MM.1S (cell line): ENCODE results near the gene CALD1.
"Not testable (repeated sequence)": the region's sequence is repeated elsewhere in the genome, so short reads cannot be mapped to it uniquely, and the experiment has no call there.

Source experiments
- DNase-seq: peaks from one replicate; pipeline ENCODE4 v3.0.0-alpha.2; 2015
- H2AFZ ChIP-seq: fragments of 300-600 bp; sonication (generic); 2 replicates; pipeline ENCODE4 v1.6.0; 2016; ENCODE audit warnings: antibody characterized with exemption, low read length
- H3F3A ChIP-seq: fragments of 300-600 bp; sonication (generic); 2 replicates; pipeline ENCODE4 v1.6.1; 2016; ENCODE audit warnings: mild to moderate bottlenecking, antibody characterized with exemption, low read length, moderate library complexity, mixed read lengths; ENCODE audit not compliant: insufficient read depth
- H3K27ac ChIP-seq: fragments of 300-600 bp; sonication (generic); 2 replicates; pipeline ENCODE4 v1.5.1; 2016; ENCODE audit warnings: mild to moderate bottlenecking, low read length
- H3K27me3 ChIP-seq: fragments of 300-600 bp; sonication (generic); replicated peaks from 2 replicates; pipeline ENCODE4 v1.6.0; 2016; ENCODE audit warnings: low read length; ENCODE audit not compliant: insufficient read depth
- H3K36me3 ChIP-seq: fragments of 300-600 bp; sonication (generic); replicated peaks from 2 replicates; pipeline ENCODE4 v1.6.1; 2016; ENCODE audit warnings: mild to moderate bottlenecking, low read length, mixed read lengths; ENCODE audit not compliant: insufficient read depth
- H3K4me1 ChIP-seq: fragments of 300-600 bp; sonication (generic); 2 replicates; pipeline ENCODE4 v1.6.1; 2016; ENCODE audit warnings: low read length, mixed read lengths
- H3K4me2 ChIP-seq: fragments of 300-600 bp; sonication (generic); 2 replicates; pipeline ENCODE4 v1.6.0; 2016; ENCODE audit warnings: low read depth, low read length
- H3K4me3 ChIP-seq: fragments of 300-600 bp; sonication (generic); 2 replicates; pipeline ENCODE4 v1.5.1; 2016; ENCODE audit warnings: low read length, mixed read lengths
- H3K79me2 ChIP-seq: fragments of 300-600 bp; sonication (generic); 2 replicates; pipeline ENCODE4 v1.6.1; 2016; ENCODE audit warnings: mixed run types, low read length, mixed read lengths
- H3K9ac ChIP-seq: fragments of 300-600 bp; sonication (generic); 2 replicates; pipeline ENCODE4 v1.6.1; 2016; ENCODE audit warnings: low read length, mixed read lengths
- H3K9me2 ChIP-seq: fragments of 300-600 bp; sonication (generic); replicated peaks from 2 replicates; pipeline ENCODE4 v1.6.1; 2016; ENCODE audit warnings: mild to moderate bottlenecking, low read length, mixed read lengths; ENCODE audit not compliant: insufficient read depth
- H3K9me3 ChIP-seq: fragments of 300-600 bp; sonication (generic); replicated peaks from 2 replicates; pipeline ENCODE4 v1.6.1; 2016; ENCODE audit warnings: mild to moderate bottlenecking, low read length, mixed read lengths; ENCODE audit not compliant: insufficient read depth
- H4K20me1 ChIP-seq: fragments of 300-600 bp; sonication (generic); 2 replicates; pipeline ENCODE4 v1.6.1; 2016; ENCODE audit warnings: mild to moderate bottlenecking, low read length, moderate library complexity, mixed read lengths; ENCODE audit not compliant: insufficient read depth
- CTCF ChIP-seq: fragments of 300-600 bp; sonication (generic); IDR thresholded peaks from 2 replicates; pipeline ENCODE4 v1.5.1; 2016; ENCODE audit warnings: antibody characterized with exemption, low read length, mixed read lengths
- EZH2 ChIP-seq: fragments of 300-600 bp; sonication (generic); optimal IDR thresholded peaks from 2 replicates; pipeline ENCODE3; 2017; ENCODE audit warnings: low read depth, mild to moderate bottlenecking, antibody characterized with exemption, low read length, mixed read lengths
- EZH2phosphoT487 ChIP-seq: fragments of 300-600 bp; sonication (generic); IDR thresholded peaks from 2 replicates; pipeline ENCODE4 v1.6.1; 2018; ENCODE audit warnings: antibody characterized with exemption, low read length

CALD1 gene

GRCh38 chr7:134963036-134963435, 183.6 kb downstream of the CALD1 start:
- H3F3A ChIP-seq: no peaks in the 10 kb centered on the region
- H3K27ac ChIP-seq: no peak overlapping the region
- H2AFZ ChIP-seq: no peak overlapping the region
- H3K36me3 ChIP-seq: no peaks in the 10 kb centered on the region
- no peak for DNase-seq
- H3K9ac ChIP-seq: no peak overlapping the region
- no peaks in the 10 kb centered on the region for H3K9me3 ChIP-seq
- no peak overlapping the region for H3K4me2 ChIP-seq
- H3K9me2 ChIP-seq: no peaks in the 10 kb centered on the region
- H3K27me3 ChIP-seq: no peaks in the 10 kb centered on the region
- no peak for TF ChIP-seq EZH2phosphoT487
- no peak for TF ChIP-seq EZH2
- TF ChIP-seq CTCF: no peak
- H3K4me3 ChIP-seq: no peak overlapping the region
- no peaks in the 10 kb centered on the region for H3K4me1 ChIP-seq
- H3K79me2 ChIP-seq: no peaks in the 10 kb centered on the region
- H4K20me1 ChIP-seq: no peaks in the 10 kb centered on the region

DNA sequence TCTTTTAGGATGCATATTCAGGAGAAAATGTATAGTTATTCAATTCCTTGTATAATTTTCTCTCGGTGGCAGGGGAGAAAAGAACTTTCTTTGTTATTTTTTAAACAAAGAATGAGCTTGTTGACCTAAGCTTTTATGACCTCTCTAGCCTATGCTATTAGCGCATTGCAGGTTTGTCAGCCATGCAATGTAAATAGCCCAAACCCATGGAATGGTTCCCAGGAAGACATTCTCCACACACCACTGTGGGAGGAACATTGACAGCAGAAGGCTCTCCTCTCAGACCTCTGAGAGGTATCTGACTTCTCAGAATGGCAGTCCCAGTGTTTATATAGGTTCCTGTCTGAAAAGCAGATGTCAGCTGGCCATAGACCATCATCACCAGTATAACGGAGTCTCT, 187.3 kb downstream of the CALD1 start:
- no peaks in the 10 kb centered on the region for H3K9me2 ChIP-seq
- no peaks in the 10 kb centered on the region for H3K79me2 ChIP-seq
- H3K27ac ChIP-seq: no peak overlapping the region
- H3K36me3 ChIP-seq: no peaks in the 10 kb centered on the region
- no peak overlapping the region for H3K4me2 ChIP-seq
- H3K27me3 ChIP-seq: no peaks in the 10 kb centered on the region
- TF ChIP-seq EZH2phosphoT487 (no peak), EZH2 (no peak), CTCF (no peak)
- no peaks in the 10 kb centered on the region for H3F3A ChIP-seq
- H3K4me3 ChIP-seq: no peak overlapping the region
- no peaks in the 10 kb centered on the region for H3K9me3 ChIP-seq
- H3K4me1 ChIP-seq: no peaks in the 10 kb centered on the region
- H4K20me1 ChIP-seq: no peaks in the 10 kb centered on the region
- H3K9ac ChIP-seq: no peak overlapping the region
- no peak overlapping the region for H2AFZ ChIP-seq
- DNase-seq: no peak

- Histone ChIP-seq H3K27me3 (no peaks in the 10 kb centered on the region), H3K4me1 (no peaks in the 10 kb centered on the region), H3K9me3 (no peaks in the 10 kb centered on the region), H3K9me2 (no peaks in the 10 kb centered on the region), H4K20me1 (no peaks in the 10 kb centered on the region), H3F3A (no peaks in the 10 kb centered on the region), H3K4me2 (no peak overlapping the region), H3K4me3 (no peak overlapping the region), H2AFZ (no peak overlapping the region), H3K9ac (no peak overlapping the region), H3K27ac (no peak overlapping the region), H3K36me3 (no peaks in the 10 kb centered on the region), H3K79me2 (no peaks in the 10 kb centered on the region)
- TF ChIP-seq EZH2: no peak
- no peak for TF ChIP-seq CTCF
- TF ChIP-seq EZH2phosphoT487: no peak
- no peak for DNase-seq
Observed at GRCh38 chr7:134968110-134968509, 188.7 kb downstream of the CALD1 start.

DNA sequence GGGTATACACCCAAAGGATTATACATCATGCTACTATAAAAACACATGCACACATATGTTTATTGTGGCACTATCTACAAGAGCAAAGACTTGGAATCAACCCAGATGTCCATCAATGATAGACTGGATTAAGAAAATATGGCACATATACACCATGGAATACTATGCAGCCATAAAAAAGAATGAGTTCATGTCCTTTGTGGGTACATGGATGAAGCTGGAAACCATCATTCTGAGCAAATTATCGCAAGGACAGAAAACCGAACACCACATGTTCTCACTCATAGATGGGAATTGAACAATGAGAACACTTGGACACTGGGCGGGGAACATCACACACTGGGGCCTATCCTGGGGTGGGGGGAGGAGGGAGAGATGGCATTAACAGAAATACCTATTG, 202.2 kb downstream of the CALD1 start:
- H2AFZ ChIP-seq, H3K79me2 ChIP-seq, H3K36me3 ChIP-seq, H3K27me3 ChIP-seq, H3K4me1 ChIP-seq, H3K9me2 ChIP-seq, H3K4me3 ChIP-seq, H3K27ac ChIP-seq, DNase-seq, H3K4me2 ChIP-seq, H4K20me1 ChIP-seq, H3K9me3 ChIP-seq, H3K9ac ChIP-seq, H3F3A ChIP-seq: not testable (repeated sequence)
